NK-92 (cell line): ENCODE measurements around the gene FANCC.
"Not testable (repeated sequence)": the region's sequence is repeated elsewhere in the genome, so short reads cannot be mapped to it uniquely, and the experiment has no call there.

ENCODE experiments used
- DNase-seq: peaks from one replicate; lab custom pipeline; 2025; ENCODE audit not compliant: unreplicated experiment; lab: John Stamatoyannopoulos, UW

FANCC gene

GRCh38 chr9:95330720-95331404, 13.4 kb upstream of the FANCC start:
- no peak for DNase-seq

GRCh38 chr9:95329061-95329460, 11.6 kb upstream of the FANCC start:
- DNase-seq: not testable (repeated sequence)

- DNase-seq: no peak
Measured at GRCh38 chr9:95327239-95327865, 9.8 kb upstream of the FANCC start.

- no peak for DNase-seq
Measured at GRCh38 chr9:95325221-95325620, 7.7 kb upstream of the FANCC start.

GRCh38 chr9:95317893-95318211, 343 bp upstream of the FANCC start:
- DNase-seq: no peak

- DNase-seq: no peak
Measured at GRCh38 chr9:95316794-95317118, 753 bp downstream of the FANCC start.

GRCh38 chr9:95316274-95316673, 1.2 kb downstream of the FANCC start:
- no peak for DNase-seq

- no peak for DNase-seq
Measured at GRCh38 chr9:95315108-95315746, 2.3 kb downstream of the FANCC start.

- no peak for DNase-seq
Measured at GRCh38 chr9:95313010-95313498, 4.5 kb downstream of the FANCC start.

GRCh38 chr9:95311961-95312360, 5.5 kb downstream of the FANCC start:
- no peak for DNase-seq

GRCh38 chr9:95307538-95307937, 10.0 kb downstream of the FANCC start:
- no peak for DNase-seq

- no peak for DNase-seq
Measured at GRCh38 chr9:95306819-95307218, 10.7 kb downstream of the FANCC start.

GRCh38 chr9:95305770-95306492, 11.6 kb downstream of the FANCC start:
- DNase-seq: no peak

GRCh38 chr9:95302479-95302878, 15.0 kb downstream of the FANCC start:
- DNase-seq: no peak

- no peak for DNase-seq
Measured at GRCh38 chr9:95297760-95298159, 19.7 kb downstream of the FANCC start.

GRCh38 chr9:95297316-95297715, 20.2 kb downstream of the FANCC start:
- no peak for DNase-seq

GRCh38 chr9:95296761-95297160, 20.7 kb downstream of the FANCC start:
- no peak for DNase-seq

- DNase-seq: not testable (repeated sequence)
Measured at GRCh38 chr9:95293296-95293695, 24.2 kb downstream of the FANCC start.

GRCh38 chr9:95292226-95292625, 25.3 kb downstream of the FANCC start:
- DNase-seq: no peak

- DNase-seq: no peak
Measured at GRCh38 chr9:95286151-95286550, 31.4 kb downstream of the FANCC start.

GRCh38 chr9:95285307-95285706, 32.2 kb downstream of the FANCC start:
- no peak for DNase-seq
